GM19238 (cell line): ENCODE results near the gene ACSM6.
"Not testable (repeated sequence)": the region's sequence is repeated elsewhere in the genome, so short reads cannot be mapped to it uniquely, and the experiment has no call there.

Experiments
- DNase-seq: peaks from one replicate; pipeline ENCODE4 v3.0.0; 2011; ENCODE audit warnings: low spot score; ENCODE audit not compliant: insufficient read length

The ACSM6 gene

GRCh38 chr10:95193944-95194343 is at the start of gene ACSM6:
Gene ACSM6 (plus strand): TSS chr10:95194238. CDS start chr10:95194486, 248 bp downstream.
- DNase-seq, result no peak

- DNase-seq, result no peak
Observed at GRCh38 chr10:95168694-95169093, 25.3 kb upstream of the ACSM6 start.

GRCh38 chr10:95169522-95169921 is 24.5 kb upstream of the ACSM6 start:
- DNase-seq, result no peak

- no peak for DNase-seq
Observed at GRCh38 chr10:95170790-95171189, 23.2 kb upstream of the ACSM6 start.

GRCh38 chr10:95171336-95171735 is 22.7 kb upstream of the ACSM6 start:
- DNase-seq, result no peak

GRCh38 chr10:95172851-95173250 is 21.2 kb upstream of the ACSM6 start:
- DNase-seq, result no peak

- no peak for DNase-seq
Observed at GRCh38 chr10:95176101-95176500, 17.9 kb upstream of the ACSM6 start.

GRCh38 chr10:95177429-95177828 is 16.6 kb upstream of the ACSM6 start:
- DNase-seq, result no peak

GRCh38 chr10:95178266-95178665 is 15.8 kb upstream of the ACSM6 start:
- DNase-seq, result no peak

GRCh38 chr10:95178797-95179196 is 15.2 kb upstream of the ACSM6 start:
- DNase-seq, result no peak

GRCh38 chr10:95181726-95182125 is 12.3 kb upstream of the ACSM6 start:
- DNase-seq, result no peak

- DNase-seq, result peak; percentile 85
Observed at GRCh38 chr10:95183271-95184230, 10.5 kb upstream of the ACSM6 start.

- no peak for DNase-seq
Observed at GRCh38 chr10:95187617-95188016, 6.4 kb upstream of the ACSM6 start.

GRCh38 chr10:95188593-95188992 is 5.4 kb upstream of the ACSM6 start:
- no peak for DNase-seq

GRCh38 chr10:95196046-95196445 is 2.0 kb downstream of the ACSM6 start:
- DNase-seq, result no peak

GRCh38 chr10:95201736-95202135 is 7.7 kb downstream of the ACSM6 start:
- no peak for DNase-seq

GRCh38 chr10:95202865-95203264 is 8.8 kb downstream of the ACSM6 start:
- not testable (repeated sequence) for DNase-seq

- DNase-seq, result no peak
Observed at GRCh38 chr10:95208702-95209391, 14.8 kb downstream of the ACSM6 start.

GRCh38 chr10:95209509-95210127 is 15.6 kb downstream of the ACSM6 start:
- no peak for DNase-seq

- DNase-seq, result no peak
Observed at GRCh38 chr10:95211606-95212279, 17.7 kb downstream of the ACSM6 start.

- DNase-seq, result no peak
Observed at GRCh38 chr10:95214369-95214768, 20.3 kb downstream of the ACSM6 start.
